ENCODE measurements around the gene ZC3HAV1.

DNA sequence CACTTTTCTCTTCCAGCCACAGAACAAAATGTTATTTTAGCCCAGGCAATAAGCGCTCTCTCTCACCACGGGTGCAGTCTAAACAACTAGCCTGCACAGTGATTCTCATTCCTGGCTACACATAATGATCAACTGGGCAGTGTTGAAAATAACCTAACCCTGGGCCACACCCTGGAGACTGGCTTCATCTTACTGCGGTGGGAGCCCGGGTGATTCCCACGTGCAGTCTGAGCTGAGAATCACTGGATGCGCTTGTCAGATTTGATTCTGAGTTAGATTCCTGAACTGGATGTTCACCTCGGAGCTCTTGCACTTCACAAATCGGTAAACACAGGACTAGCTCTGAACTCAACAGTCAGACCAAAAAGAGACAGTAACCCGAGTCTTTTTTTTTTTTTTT, 14.9 kb downstream of the ZC3HAV1 start:
- no peak for TF ChIP-seq CTCF (IDR thresholded peaks at IDR 0.05; ENCODE audit: insufficient read depth, low read length)
- no peak for TF ChIP-seq POLR2AphosphoS5 (IDR thresholded peaks at IDR 0.05; ENCODE audit: low read depth)
- no peak for TF ChIP-seq GABPA (IDR thresholded peaks at IDR 0.05; ENCODE audit: low read depth)
- no peak for TF ChIP-seq SPI1 (IDR thresholded peaks at IDR 0.05; ENCODE audit: borderline replicate concordance, low read depth)
- TF ChIP-seq, protein P1, sequence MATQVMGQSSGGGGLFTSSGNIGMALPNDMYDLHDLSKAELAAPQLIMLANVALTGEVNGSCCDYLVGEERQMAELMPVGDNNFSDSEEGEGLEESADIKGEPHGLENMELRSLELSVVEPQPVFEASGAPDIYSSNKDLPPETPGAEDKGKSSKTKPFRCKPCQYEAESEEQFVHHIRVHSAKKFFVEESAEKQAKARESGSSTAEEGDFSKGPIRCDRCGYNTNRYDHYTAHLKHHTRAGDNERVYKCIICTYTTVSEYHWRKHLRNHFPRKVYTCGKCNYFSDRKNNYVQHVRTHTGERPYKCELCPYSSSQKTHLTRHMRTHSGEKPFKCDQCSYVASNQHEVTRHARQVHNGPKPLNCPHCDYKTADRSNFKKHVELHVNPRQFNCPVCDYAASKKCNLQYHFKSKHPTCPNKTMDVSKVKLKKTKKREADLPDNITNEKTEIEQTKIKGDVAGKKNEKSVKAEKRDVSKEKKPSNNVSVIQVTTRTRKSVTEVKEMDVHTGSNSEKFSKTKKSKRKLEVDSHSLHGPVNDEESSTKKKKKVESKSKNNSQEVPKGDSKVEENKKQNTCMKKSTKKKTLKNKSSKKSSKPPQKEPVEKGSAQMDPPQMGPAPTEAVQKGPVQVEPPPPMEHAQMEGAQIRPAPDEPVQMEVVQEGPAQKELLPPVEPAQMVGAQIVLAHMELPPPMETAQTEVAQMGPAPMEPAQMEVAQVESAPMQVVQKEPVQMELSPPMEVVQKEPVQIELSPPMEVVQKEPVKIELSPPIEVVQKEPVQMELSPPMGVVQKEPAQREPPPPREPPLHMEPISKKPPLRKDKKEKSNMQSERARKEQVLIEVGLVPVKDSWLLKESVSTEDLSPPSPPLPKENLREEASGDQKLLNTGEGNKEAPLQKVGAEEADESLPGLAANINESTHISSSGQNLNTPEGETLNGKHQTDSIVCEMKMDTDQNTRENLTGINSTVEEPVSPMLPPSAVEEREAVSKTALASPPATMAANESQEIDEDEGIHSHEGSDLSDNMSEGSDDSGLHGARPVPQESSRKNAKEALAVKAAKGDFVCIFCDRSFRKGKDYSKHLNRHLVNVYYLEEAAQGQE (IDR thresholded peaks at IDR 0.05; ENCODE audit: insufficient replicate concordance, low read depth): no peak

All from HL-60 (cell line).